Vagina (tissue), 2 donors: ENCODE measurements around the gene CDH3.

Experiments
- CTCF ChIP-seq, 3 experiments: fragments of 450-650 bp in 2 of 3; fragments of 200-600 bp in 1 of 3; sonication (generic) in 1 of 3; IDR thresholded peaks; one replicate each; pipeline ENCODE4 v1.5.1; 2017 to 2019; ENCODE audit warnings: antibody characterized with exemption in 3 of 3, mild to moderate bottlenecking in 2 of 3, moderate library complexity in 2 of 3
- POLR2A ChIP-seq, 2 donors: fragments of 450-650 bp; IDR thresholded peaks; one replicate each; pipeline ENCODE4 v1.6.1; 2017; ENCODE audit warnings: antibody characterized with exemption in 2 of 2, mild to moderate bottlenecking in 2 of 2, moderate library complexity in 2 of 2
- POLR2AphosphoS5 ChIP-seq, 2 donors: sonication (generic); formaldehyde crosslinking; IDR thresholded peaks; one replicate each; pipeline ENCODE4 v1.9.0; 2017; ENCODE audit warnings: antibody characterized with exemption in 2 of 2, mild to moderate bottlenecking in 2 of 2, low read depth in 1 of 2; ENCODE audit not compliant: insufficient read depth in 1 of 2

DNA sequence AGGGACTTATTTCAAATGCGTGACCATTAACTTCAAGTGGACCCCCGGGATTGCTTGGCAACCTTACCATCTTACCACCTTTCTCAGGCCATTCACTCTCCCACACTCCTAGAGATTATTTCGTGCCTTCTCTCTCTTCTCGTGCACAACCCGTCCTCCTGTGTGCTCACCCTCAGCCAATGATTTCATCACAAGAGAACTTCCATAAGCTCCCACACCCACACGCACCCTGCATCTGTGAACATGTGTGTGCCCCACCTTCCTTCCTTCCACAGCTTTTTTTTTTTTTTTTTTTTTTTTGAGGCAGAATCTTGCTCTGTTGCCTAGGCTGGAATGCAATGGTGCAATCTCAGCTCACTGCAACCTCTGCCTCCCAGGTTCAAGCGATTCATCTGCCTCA is 27.4 kb upstream of the CDH3 start:
- TF ChIP-seq CTCF (IDR thresholded peaks at IDR 0.05), result no peak
- no peak for TF ChIP-seq POLR2A (IDR thresholded peaks at IDR 0.05)
- TF ChIP-seq POLR2AphosphoS5 (IDR thresholded peaks at IDR 0.05; ENCODE audit: insufficient read depth in 1 of 2, low read depth in 1 of 2), result no peak
